Upper lobe of right lung (tissue), 1 donor: ENCODE data around the gene CCT8. TPM values are rescaled to one million over a fixed set of nuclear protein-coding genes. Genes with fewer than 3 reads are reported as not detected.

Experiments used
- ATAC-seq: fragments of 200-7000 bp; cut with Tn5 transposase; one replicate; pipeline ENCODE4 v1.9.1; 2020; ENCODE audit warnings: mild to moderate bottlenecking, moderate library complexity
- DNase-seq: peaks from one replicate; pipeline ENCODE4 v3.0.0-alpha.2; 2020
- H3K27ac ChIP-seq: fragments of 200-600 bp; one replicate; pipeline ENCODE4 v1.8.0; 2022
- H3K27me3 ChIP-seq: fragments of 200-600 bp; one replicate; pipeline ENCODE4 v1.8.0; 2022; ENCODE audit warnings: mild to moderate bottlenecking
- H3K36me3 ChIP-seq: fragments of 200-600 bp; one replicate; pipeline ENCODE4 v1.8.0; 2022
- H3K4me1 ChIP-seq: fragments of 200-600 bp; one replicate; pipeline ENCODE4 v1.8.0; 2022
- H3K4me3 ChIP-seq: fragments of 200-600 bp; one replicate; pipeline ENCODE4 v1.8.0; 2022; ENCODE audit warnings: mild to moderate bottlenecking
- H3K9me3 ChIP-seq: fragments of 200-600 bp; one replicate; pipeline ENCODE4 v1.8.0; 2022
- intact Hi-C: fragments of 100-400 bp; cut with DNase I; formaldehyde crosslinking; loops from one replicate; pipeline ENCODE4 v1.11.0; 2022
- total RNA-seq: library from RNA; stranded (reverse); fragmentation: NEBNext Ultra II Directional; extraction: Animal tissue kit (Norgen Biotek cat#: 25700); gene quantifications from one replicate; pipeline ENCODE4 v1.2.1, GENCODE V29; 2021
- TF ChIP-seq, protein P1 (sequence below): fragments of 200-600 bp; IDR thresholded peaks from one replicate; pipeline ENCODE4 v1.8.0; 2022; ENCODE audit warnings: antibody characterized with exemption
- donor health status: DM: no; HTN: yes; CAD: no; lungs with severe emphysema.

The CCT8 gene
- total RNA-seq, 1 donor from 2014 or later: 111 TPM

GRCh38 chr21:29007810-29008209 lies 65.6 kb downstream of the CCT8 start:
- ATAC-seq: no peak
- TF ChIP-seq, protein P1, sequence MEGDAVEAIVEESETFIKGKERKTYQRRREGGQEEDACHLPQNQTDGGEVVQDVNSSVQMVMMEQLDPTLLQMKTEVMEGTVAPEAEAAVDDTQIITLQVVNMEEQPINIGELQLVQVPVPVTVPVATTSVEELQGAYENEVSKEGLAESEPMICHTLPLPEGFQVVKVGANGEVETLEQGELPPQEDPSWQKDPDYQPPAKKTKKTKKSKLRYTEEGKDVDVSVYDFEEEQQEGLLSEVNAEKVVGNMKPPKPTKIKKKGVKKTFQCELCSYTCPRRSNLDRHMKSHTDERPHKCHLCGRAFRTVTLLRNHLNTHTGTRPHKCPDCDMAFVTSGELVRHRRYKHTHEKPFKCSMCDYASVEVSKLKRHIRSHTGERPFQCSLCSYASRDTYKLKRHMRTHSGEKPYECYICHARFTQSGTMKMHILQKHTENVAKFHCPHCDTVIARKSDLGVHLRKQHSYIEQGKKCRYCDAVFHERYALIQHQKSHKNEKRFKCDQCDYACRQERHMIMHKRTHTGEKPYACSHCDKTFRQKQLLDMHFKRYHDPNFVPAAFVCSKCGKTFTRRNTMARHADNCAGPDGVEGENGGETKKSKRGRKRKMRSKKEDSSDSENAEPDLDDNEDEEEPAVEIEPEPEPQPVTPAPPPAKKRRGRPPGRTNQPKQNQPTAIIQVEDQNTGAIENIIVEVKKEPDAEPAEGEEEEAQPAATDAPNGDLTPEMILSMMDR: no peak
- peaks cover 5% of the 10 kb centered on the region for H3K4me1 ChIP-seq
- no peak for DNase-seq
- H3K9me3 ChIP-seq: no peaks in the 10 kb centered on the region
- H3K27me3 ChIP-seq: no peaks in the 10 kb centered on the region
- H3K27ac ChIP-seq: no peak overlapping the region
- intact Hi-C loops: no loop called here
- no peak overlapping the region for H3K4me3 ChIP-seq
- H3K36me3 ChIP-seq: peaks cover 23% of the 10 kb centered on the region

DNA sequence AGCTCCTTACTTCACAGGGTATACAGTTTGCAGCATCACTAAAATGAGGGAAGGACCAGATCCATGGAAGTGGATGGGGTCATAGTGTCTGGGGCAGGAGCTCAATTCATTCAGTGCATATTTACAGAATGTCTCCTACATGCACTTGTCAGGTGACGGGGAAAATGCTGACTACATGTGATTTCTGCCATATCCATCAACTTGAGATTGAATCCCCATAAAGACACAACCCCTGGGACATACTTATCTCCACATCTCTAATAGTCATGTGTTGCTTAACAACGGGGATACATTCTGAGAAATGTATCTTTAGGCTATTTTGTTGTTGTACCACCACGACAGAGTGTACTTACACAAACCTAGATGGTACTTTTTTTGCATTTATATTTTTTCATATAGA lies 66.3 kb downstream of the CCT8 start:
- Histone ChIP-seq H3K9me3 (no peaks in the 10 kb centered on the region), H3K27me3 (no peaks in the 10 kb centered on the region), H3K36me3 (peaks cover 23% of the 10 kb centered on the region), H3K4me3 (no peak overlapping the region), H3K4me1 (peaks cover 5% of the 10 kb centered on the region), H3K27ac (no peak overlapping the region)
- DNase-seq: no peak
- no peak for ATAC-seq
- intact Hi-C loops: no loop called here
- TF ChIP-seq, protein P1: no peak

Other genes with a start within 250 kb of the CCT8 start
- gene LTN1, start 80.8 kb downstream of the CCT8 start, total RNA-seq: 25.7 TPM
- gene RWDD2B, start 54.3 kb downstream of the CCT8 start, total RNA-seq: 14.5 TPM
- gene USP16, start 49.0 kb downstream of the CCT8 start, total RNA-seq: 32.7 TPM
- gene MAP3K7CL, start 57.0 kb upstream of the CCT8 start, total RNA-seq: 7.6 TPM
- 125 TPM for gene BACH1, start 225.3 kb upstream of the CCT8 start, total RNA-seq